Epithelial cell of proximal tubule (primary cell): Measurements from ENCODE around the gene CHP1. TPM values are rescaled to one million over a fixed set of nuclear protein-coding genes. Genes with fewer than 3 reads are reported as not detected.
"Not testable (repeated sequence)": the region's sequence is repeated elsewhere in the genome, so short reads cannot be mapped to it uniquely, and the experiment has no call there.

Source experiments
- DNase-seq: peaks from one replicate; pipeline ENCODE4 v3.0.0-alpha.2; 2011; ENCODE audit warnings: low read depth
- H3K4me3 ChIP-seq: 2 replicates; pipeline ENCODE4 v1.5.1; 2011; ENCODE audit warnings: low read depth, mild to moderate bottlenecking, low read length
- CTCF ChIP-seq: conservative IDR thresholded peaks from 2 replicates; pipeline ENCODE4 v1.5.1; 2012; ENCODE audit warnings: low read depth, mild to moderate bottlenecking, low read length
- total RNA-seq: library from RNA; depleted of rRNA; stranded (reverse); fragments of >200 nt; gene quantifications from 2 replicates; pipeline ENCODE4 v1.2.3, GENCODE V29; 2015

CHP1 gene
- total RNA-seq, 1 donor from 2014 or later = 75.2 TPM

DNA sequence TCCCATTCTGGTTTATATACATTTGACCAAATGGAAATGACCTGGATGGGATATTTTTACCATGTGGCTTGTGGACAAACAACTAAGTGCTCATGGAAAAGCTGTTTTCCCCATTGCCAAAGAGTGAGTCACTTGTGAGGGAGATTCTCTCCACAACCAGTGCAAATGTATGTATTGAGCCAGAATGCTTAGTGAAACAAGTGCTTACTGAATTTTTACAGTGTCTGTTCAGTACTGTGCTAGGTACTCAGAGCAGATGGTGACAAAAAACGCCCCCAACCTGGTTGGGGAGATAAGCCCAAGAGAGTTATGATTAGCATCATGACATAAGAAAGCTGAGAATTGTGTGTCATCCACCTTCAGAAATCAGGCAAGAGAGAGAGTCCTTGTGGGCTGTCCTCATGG is 2.3 kb downstream of the CHP1 start:
- no peak for DNase-seq
- H3K4me3 ChIP-seq = no peak overlapping the region
- TF ChIP-seq CTCF = no peak

GRCh38 chr15:41235228-41235627 is 4.2 kb downstream of the CHP1 start:
- not testable (repeated sequence) for DNase-seq, H3K4me3 ChIP-seq

GRCh38 chr15:41235929-41236328 is 4.9 kb downstream of the CHP1 start:
- no peak for TF ChIP-seq CTCF
- DNase-seq = no peak
- no peak overlapping the region for H3K4me3 ChIP-seq

DNA sequence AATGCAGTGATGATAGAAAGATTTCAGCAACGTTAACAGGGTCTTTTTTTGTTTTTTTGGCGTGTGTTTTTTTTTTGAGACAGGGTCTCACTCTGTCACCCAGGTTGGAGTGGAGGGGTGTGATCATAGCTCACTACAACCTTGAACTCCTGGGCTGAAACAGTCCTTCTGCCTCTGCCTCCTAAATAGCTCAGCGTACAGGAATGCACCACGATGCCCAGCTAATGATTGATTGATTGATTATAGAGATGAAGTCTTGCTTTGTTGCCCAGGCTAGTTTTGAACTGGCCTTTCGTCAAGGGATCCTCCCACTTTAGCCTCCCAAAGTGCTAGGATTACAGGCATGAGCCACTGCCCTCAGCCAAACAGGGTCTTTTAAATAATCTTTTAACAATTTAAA is 7.0 kb downstream of the CHP1 start:
- no peak overlapping the region for H3K4me3 ChIP-seq
- TF ChIP-seq CTCF = no peak
- DNase-seq = no peak

DNA sequence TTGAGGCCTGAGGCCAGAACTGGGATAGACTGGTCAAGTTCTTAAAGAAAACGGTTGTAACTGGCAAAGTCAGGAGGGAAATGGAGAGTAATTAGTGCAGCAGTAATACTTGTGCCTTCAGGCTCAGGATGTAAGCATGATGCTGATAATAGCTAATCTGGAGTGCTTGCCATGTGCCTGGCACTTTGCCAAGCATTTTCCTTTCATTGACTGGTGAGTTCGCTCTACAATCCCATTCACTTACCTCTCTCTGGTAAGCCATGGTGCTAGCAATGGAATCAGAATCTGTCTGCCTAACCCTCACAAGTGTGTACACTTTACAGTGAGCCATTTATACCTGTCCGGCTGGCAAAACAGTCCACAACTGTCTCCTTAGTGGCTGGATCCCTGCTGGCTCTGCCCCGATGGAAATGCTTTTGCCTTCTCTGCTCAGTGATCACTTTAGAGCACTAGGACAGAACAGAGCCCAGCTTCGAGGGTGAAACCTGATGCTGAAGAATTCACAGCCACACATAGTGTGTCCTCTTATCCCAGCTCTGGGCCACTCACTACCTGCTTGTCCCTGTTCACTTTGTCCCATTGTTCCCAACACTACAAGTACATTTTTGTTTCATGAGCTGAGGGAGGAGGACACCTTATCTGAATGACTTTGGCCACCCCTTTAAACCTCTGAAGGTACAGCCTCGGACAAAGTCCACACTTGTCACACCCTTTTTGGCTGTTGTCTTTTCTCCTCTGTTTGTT is 10.3 kb downstream of the CHP1 start:
- no peak for DNase-seq
- no peak for TF ChIP-seq CTCF
- H3K4me3 ChIP-seq = no peak overlapping the region

- DNase-seq, H3K4me3 ChIP-seq: not testable (repeated sequence)
These were observed 19.7 kb downstream of the CHP1 start for GRCh38 chr15:41250745-41251144.

- no peak for TF ChIP-seq CTCF
- no peak overlapping the region for H3K4me3 ChIP-seq
- no peak for DNase-seq
These were observed 20.3 kb downstream of the CHP1 start for GRCh38 chr15:41251411-41251810.

DNA sequence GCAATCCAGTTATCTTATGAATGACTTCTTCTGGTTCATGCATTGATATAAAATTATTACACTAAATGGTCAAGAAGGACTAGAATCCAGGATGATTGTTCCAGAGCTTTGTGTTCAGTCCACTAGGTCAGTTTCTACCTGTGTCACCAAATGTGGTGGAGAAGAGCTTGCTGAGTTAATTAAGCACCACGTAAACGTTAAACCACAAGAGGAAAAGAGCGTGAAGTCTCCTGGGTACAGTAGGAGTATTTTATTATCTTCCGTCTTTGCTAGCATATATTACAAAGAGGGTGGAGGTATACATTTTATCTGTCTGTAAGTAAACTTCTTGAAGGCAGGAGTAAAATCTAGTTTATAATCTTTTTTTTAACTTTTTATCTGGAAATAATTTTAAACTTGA is 23.5 kb downstream of the CHP1 start:
- no peak for TF ChIP-seq CTCF
- no peak overlapping the region for H3K4me3 ChIP-seq
- no peak for DNase-seq
